Suppressor macrophage treated with lipopolysaccharide for 1 hour (primary cell): ENCODE measurements around the gene BAZ1B.
A peak's percentile ranks its signal among the peaks of the same experiment; 100 is the strongest.
"Not testable (repeated sequence)": the region's sequence is repeated elsewhere in the genome, so short reads cannot be mapped to it uniquely, and the experiment has no call there.

Source experiments
- DNase-seq, 3 donors: peaks; one replicate each; pipeline ENCODE4 v3.0.0-alpha.2; 2020 to 2022

The BAZ1B gene

DNA sequence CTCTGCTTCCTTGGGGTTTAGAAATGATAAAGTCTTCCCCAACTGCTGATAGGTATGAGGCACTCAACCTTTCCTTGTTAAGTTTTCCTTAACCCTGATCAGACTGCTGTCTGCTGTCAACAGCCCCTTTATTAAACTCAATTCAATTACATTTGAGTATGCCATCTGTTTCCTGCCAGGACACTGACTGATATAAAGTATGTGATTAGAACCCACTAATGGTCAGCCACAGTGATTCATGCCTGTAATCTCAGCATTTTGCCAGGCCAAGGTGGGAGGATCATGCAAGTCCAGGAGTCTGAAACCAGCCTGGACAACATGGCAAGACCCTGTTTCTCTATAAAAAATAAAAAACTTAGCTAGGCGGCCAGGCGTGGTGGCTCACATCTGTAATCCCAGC is 18.1 kb downstream of the BAZ1B start:
- no peak for DNase-seq

DNA sequence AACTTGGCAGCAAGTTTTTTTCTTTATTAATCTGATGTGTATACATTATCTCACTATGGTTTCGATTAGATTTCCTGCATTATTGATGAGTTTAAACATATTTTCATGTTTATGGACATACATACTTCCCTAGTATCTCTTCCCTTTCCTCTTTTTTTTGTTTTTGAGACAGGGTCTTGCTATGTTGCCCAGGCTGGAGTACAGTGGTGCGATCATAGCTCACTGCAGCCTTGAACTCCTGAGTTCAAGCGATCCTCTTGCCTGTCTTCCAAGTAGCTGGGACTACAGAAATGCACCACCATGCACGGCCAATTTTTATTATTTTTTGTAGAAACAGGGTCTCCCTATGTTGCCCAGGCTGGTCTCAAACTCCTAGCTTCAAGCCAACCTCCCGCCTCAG is 18.9 kb downstream of the BAZ1B start:
- DNase-seq, result no peak

GRCh38 chr7:73496626-73497025 is 25.5 kb downstream of the BAZ1B start:
- DNase-seq, result no peak

DNA sequence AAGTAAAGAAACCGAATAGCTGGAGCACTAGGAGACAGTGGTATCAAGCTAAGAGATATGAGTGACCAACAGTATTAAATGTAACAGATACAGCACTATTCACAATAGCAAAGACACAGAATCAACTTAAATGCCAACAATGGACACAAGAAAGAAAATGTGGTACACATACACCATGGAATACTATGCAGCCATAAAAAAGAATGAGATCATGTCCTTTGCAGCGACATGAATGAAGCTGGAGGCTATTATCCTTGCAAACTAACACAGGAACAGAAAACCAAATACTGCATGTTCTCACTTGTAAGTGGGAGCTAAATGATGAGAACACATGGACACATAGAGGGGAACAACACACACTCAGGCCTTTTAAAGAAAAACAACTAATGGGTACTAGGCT is 26.6 kb downstream of the BAZ1B start:
- DNase-seq, result not testable (repeated sequence)

- no peak for DNase-seq
Measured at GRCh38 chr7:73489976-73490375, 32.1 kb downstream of the BAZ1B start.

DNA sequence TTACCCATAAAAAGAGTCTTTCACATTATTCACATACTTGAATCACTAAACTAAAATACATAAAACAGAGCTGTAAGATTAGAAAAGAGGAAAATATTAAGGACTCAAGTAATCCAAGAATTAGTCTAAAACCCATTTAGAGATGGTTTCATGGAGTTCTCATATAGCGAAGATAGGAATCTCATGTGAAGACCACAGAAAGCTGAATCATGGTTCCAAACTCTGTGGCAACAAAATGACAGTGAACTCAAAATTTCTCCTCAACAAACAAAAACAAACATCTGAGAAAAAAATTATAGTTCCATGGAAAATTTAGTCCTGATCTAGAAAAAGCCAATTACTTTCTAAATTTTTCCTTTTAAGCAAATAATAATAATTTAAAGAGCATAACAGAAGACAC is 34.6 kb downstream of the BAZ1B start:
- no peak for DNase-seq

- no peak for DNase-seq
Measured at GRCh38 chr7:73483171-73483570, 38.9 kb downstream of the BAZ1B start.

- DNase-seq, result no peak
Measured at GRCh38 chr7:73482746-73483145, 39.3 kb downstream of the BAZ1B start.

DNA sequence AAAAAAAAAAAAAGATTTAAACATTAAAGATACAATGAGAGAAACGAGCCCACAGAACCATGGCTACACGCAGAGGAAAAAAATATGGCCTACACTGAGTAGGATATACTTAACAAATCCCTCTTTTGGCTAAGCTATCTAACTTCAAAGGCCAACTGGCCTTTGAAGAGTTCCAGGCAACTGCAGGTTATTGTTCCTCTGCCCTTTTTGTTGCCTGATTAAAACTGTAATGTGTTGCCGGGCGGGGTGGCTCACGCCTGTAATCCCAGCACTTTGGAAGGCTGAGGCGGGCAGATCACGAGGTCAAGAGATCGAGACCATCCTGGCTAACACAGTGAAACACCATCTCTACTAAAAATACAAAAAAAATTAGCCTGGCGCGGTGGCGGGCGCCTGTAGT is 40.6 kb downstream of the BAZ1B start:
- not testable (repeated sequence) for DNase-seq

DNA sequence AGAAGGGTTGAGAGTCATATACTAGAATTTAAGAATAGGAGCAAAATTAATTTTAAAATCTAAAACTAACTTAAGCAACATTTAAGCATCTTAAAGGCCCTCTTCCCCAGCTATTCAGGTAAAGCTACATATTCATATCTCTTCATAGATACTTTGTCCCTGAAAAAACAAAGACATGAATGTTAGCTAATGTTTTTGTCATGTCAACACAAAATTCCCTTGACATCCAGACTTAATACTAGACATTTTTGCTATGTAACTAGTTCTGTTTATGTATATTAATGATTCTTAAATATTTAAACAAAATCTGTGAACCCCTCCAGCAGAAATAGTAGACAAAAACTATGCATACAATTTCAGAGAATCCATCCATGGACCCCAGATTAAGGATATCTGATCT is 43.5 kb downstream of the BAZ1B start:
- DNase-seq, result no peak

GRCh38 chr7:73477376-73477775 is 44.7 kb downstream of the BAZ1B start:
- DNase-seq, result no peak

GRCh38 chr7:73470208-73470607 is 51.9 kb downstream of the BAZ1B start:
- DNase-seq, result no peak

DNA sequence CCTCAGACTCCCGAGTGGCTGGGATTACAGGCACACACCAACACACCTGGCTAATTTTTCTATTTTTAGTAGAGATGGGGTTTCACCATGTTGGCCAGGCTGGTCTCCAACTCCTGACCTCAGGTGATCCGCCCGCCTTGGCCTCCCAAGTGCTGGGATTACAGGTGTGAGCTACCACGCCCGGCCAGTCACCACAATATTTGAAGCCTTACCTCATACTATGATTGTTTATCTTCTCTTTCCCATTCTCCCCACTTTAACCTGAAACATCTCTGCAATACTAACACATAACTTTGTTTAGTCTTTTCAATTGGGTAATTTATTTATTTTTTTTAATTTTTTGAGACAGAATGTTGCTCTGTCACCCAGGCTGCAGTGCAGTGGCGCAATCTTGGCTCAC is 55.0 kb downstream of the BAZ1B start:
- DNase-seq, result not testable (repeated sequence)

GRCh38 chr7:73466112-73466511 is 56.0 kb downstream of the BAZ1B start:
- DNase-seq, result no peak

DNA sequence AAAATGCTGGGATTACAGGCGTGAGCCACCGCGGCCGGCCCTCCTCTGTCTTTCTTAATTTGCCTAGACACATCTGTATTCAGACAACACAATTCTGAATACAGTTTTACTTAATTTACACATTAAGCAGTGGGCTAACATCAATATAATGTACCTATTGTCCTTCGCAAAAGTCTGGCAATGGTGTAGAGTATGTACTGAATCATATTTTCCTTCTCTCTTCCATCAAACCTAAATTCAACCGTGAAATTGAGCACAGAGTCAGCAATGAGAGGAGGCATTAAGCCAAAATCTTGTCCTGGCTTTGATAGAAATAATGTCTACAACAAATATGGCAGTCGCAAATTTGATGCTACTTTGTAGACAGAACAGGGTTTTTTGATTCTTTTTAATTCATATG is 58.1 kb downstream of the BAZ1B start:
- no peak for DNase-seq

DNA sequence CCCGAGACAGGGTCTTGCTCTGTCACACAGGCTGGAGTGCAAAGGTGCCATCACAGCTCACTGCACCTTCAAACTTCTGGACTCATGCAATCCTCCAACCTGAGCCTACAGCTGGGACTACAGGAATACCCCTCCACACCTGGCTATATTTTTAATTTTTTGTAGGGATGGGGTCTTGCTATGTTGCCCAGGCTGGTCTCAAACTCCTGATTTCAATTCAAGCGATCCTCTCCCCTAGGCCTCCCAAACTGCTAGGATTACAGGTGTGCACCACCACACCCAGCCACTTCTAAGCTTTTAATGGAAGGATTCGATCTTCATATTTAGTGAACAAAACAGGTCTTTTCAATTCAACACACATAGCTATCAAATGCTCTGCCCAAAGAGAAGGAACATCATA is 58.8 kb downstream of the BAZ1B start:
- no peak for DNase-seq

DNA sequence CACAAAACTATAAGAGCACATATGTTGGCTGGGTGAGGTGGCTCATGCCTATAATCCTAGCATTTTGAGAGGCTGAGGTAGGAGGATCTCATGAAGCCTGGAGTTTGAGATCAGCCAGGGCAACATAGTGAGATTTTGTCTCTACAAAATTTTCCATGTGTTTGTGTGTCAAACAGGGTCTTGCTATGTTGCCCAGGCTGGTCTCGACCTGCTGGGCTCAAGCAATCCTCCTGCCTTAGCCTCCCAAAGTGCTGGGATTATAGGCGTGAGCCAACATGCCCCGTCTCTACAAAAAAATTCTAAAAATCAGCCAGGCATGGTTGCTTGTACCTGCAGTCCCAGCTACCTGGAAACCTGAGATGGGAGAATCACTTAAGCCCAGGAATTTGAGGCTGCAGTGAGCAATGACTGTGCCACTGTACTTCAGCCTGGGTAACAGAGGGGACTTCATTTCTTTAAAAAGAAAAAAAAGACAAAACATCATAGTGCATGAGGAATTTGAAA is 60.3 kb downstream of the BAZ1B start:
- no peak for DNase-seq

DNA sequence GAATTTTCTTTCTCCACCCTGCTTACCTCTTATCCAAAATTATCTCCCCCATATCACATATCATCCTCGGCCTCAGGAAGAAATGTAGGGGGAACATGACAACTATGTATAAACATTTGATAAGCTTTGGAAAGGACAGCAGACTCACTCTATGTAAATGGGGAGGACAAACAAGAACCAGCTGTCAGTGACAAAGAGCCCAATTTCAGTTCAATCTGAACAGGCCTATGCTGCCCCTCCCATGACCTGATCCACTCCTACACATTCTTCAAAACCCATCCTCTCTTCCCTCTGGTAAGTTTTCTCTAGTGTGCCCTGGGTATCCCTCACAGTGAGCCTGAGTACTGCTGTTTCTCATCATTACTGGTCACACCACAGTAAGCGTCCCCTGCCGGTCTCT is 67.7 kb downstream of the BAZ1B start:
- no peak for DNase-seq

- no peak for DNase-seq
Measured at GRCh38 chr7:73452999-73453635, 69.0 kb downstream of the BAZ1B start.

- peak; percentile 55 to 80 (median 70) for DNase-seq
Measured at GRCh38 chr7:73451780-73452398, 70.2 kb downstream of the BAZ1B start.

- no peak for DNase-seq
Measured at GRCh38 chr7:73449422-73449821, 72.7 kb downstream of the BAZ1B start.

- no peak for DNase-seq
Measured at GRCh38 chr7:73448609-73449008, 73.5 kb downstream of the BAZ1B start.

DNA sequence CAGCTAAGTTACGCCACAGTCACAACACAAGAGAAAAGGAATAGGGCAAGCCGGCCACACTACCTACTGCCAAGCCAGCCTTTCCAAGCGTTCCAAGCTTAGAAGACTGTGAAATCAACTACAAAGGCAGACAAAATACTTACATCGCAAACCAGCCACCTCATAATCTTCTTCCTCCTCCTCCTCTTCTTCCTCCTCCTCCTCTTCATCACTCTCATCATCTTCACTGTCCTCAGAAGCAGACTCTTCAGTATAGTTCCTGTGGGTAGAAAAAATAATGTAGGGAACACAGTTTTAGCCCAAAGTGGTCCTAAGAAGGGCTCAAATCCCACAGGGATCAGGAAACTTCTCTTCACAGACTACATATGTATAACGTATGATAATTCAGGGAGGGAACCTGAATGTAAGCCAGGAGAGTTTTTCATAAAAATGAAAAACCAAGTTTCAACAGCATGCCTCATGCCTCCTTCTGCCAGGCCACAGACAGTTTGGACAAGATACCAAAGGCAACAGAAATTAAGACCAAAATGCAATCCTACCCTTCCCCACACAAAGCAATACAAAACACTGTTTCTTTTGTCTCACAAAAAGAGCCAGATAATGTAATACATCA is 74.9 kb downstream of the BAZ1B start:
- DNase-seq, result no peak

DNA sequence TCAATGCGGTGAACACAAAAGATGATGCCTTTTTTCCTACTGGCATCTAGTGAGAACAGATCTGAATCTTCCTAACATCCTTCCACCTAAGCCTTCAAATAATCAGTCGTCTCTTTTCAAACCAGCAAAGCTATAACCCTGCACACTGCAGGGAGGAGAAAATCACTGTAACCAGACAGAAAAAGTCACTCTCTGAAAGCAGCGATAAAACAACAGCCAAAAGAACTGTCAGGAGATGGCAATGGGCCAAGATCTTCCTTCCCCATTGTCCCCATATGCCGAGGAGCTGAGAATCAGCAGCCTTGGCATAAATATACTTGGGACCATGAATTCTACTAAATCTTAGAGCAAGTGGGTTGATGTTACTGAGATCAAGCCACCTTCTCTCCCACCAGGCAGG is 75.4 kb downstream of the BAZ1B start:
- no peak for DNase-seq
